Measurements from ENCODE around the gene MRPL12. TPM values are rescaled to one million over a fixed set of nuclear protein-coding genes. Genes with fewer than 3 reads are reported as not detected.

The MRPL12 gene
- total RNA-seq, 1 experiment from 2014 or later, result 94.7 TPM

DNA sequence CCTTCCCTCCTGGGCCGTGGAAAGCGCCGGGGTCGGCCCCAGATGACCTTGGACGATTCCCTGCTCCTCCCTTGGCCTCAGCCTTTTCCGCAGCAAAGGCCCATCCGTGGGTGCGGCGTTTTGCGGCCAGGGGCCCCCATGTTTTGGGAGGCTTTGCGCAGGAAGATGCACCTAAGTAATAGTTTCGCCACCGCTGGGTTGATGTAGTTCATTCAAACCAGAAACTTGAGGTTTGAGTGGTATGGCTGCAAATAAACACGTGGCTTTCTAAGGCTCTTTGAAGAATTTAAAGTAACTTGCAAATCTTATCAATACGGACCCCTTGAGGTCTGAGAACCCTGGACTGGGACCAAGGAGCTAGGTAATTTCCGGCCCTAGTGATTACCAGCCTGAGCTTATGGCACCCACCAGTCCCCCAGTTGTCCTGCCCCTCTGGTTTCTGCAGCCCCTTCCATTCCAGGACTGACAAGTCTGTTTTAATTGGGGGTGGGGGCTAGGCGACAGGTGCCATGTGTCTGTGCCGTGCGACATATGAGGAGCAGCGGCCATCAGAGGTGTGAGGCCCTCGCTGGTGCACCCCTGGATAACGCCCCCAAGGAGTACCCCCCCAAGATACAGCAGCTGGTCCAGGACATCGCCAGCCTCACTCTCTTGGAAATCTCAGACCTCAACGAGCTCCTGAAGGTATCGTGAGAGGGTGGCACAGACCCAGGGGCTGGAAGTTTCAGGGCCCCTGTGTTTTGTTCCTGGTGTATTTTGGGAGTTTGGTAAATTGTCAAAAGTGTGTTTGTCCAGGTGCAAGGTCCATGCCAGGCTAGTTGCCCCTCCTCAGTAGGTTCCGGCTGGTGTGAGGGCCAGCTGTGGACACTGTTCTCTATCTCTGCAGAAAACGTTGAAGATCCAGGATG, 834 bp downstream of the MRPL12 start:
- H3K4me3 Mint-ChIP-seq (ENCODE audit: low read depth, unreplicated experiment), result peak overlapping the region; percentile 98
- peaks cover 22% of the 10 kb centered on the region for H3K4me1 Mint-ChIP-seq (ENCODE audit: low read depth, unreplicated experiment)
- DNase-seq, result no peak
- H3K27me3 Mint-ChIP-seq (ENCODE audit: unreplicated experiment), result no peaks in the 10 kb centered on the region
- no peaks in the 10 kb centered on the region for H3K9me3 Mint-ChIP-seq (ENCODE audit: low read depth, unreplicated experiment)
- TSS peak; percentile 29 for BruUV-seq (replicated peaks)
- H3K36me3 Mint-ChIP-seq (ENCODE audit: insufficient read depth, unreplicated experiment), result peaks cover 84% of the 10 kb centered on the region
- CTCF ChIA-PET, result interaction anchor here (0.6 to 1.7 kb wide), 6 partner anchors 17 to 123 kb away, joined by 3 to 8 read pairs (median 4); partner anchors contain the start of genes ARL16 and HGS
- TF ChIP-seq CTCF (IDR thresholded peaks at IDR 0.05; ENCODE audit: unreplicated experiment), result no peak
- H3K27ac Mint-ChIP-seq (ENCODE audit: unreplicated experiment), result no peak overlapping the region
- intact Hi-C loops (cut with micrococcal nuclease; ENCODE audit: unreplicated experiment), result no loop called here

GRCh38 chr17:81705518-81706231, 2.5 kb downstream of the MRPL12 start:
- intact Hi-C loops (cut with micrococcal nuclease; ENCODE audit: unreplicated experiment), result no loop called here
- BruUV-seq (replicated peaks), result no TSS peak
- DNase-seq, result no peak
- Mint-ChIP-seq H3K4me1 (ENCODE audit: low read depth, unreplicated experiment) (peaks cover 25% of the 10 kb centered on the region), H3K36me3 (ENCODE audit: insufficient read depth, unreplicated experiment) (peaks cover 79% of the 10 kb centered on the region), H3K9me3 (ENCODE audit: low read depth, unreplicated experiment) (no peaks in the 10 kb centered on the region), H3K27me3 (ENCODE audit: unreplicated experiment) (no peaks in the 10 kb centered on the region), H3K4me3 (ENCODE audit: low read depth, unreplicated experiment) (no peak overlapping the region), H3K27ac (ENCODE audit: unreplicated experiment) (no peak overlapping the region)
- CTCF ChIA-PET, result no interaction called here
- no peak for TF ChIP-seq CTCF (IDR thresholded peaks at IDR 0.05; ENCODE audit: unreplicated experiment)

DNA sequence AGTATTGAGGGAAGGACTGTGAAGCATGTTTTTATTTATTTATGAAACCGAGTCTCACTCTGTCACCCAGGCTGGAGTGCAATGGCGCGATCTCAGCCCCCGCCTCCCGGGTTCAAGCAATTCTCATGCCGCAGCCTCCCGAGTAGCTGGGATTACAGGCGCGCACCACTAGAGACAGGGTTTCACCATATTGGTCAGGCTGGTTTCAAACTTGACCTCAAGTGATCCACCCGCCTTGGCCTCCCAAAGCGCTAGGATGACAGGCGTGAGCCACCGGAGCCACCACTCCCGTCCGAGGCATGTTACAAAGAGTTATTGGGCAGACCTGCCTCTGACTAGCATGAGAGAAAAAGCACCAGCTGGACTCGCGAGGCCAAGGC, 3.1 kb downstream of the MRPL12 start:
- Mint-ChIP-seq H3K27me3 (ENCODE audit: unreplicated experiment) (no peaks in the 10 kb centered on the region), H3K27ac (ENCODE audit: unreplicated experiment) (no peak overlapping the region), H3K36me3 (ENCODE audit: insufficient read depth, unreplicated experiment) (peaks cover 79% of the 10 kb centered on the region), H3K4me1 (ENCODE audit: low read depth, unreplicated experiment) (peaks cover 25% of the 10 kb centered on the region), H3K9me3 (ENCODE audit: low read depth, unreplicated experiment) (no peaks in the 10 kb centered on the region), H3K4me3 (ENCODE audit: low read depth, unreplicated experiment) (no peak overlapping the region)
- CTCF ChIA-PET, result no interaction called here
- DNase-seq, result no peak
- no TSS peak for BruUV-seq (replicated peaks)
- no peak for TF ChIP-seq CTCF (IDR thresholded peaks at IDR 0.05; ENCODE audit: unreplicated experiment)
- intact Hi-C loops (cut with micrococcal nuclease; ENCODE audit: unreplicated experiment), result no loop called here

- Mint-ChIP-seq H3K4me3 (ENCODE audit: low read depth, unreplicated experiment) (no peak overlapping the region), H3K9me3 (ENCODE audit: low read depth, unreplicated experiment) (no peaks in the 10 kb centered on the region), H3K27me3 (ENCODE audit: unreplicated experiment) (no peaks in the 10 kb centered on the region), H3K27ac (ENCODE audit: unreplicated experiment) (no peak overlapping the region), H3K4me1 (ENCODE audit: low read depth, unreplicated experiment) (peaks cover 18% of the 10 kb centered on the region), H3K36me3 (ENCODE audit: insufficient read depth, unreplicated experiment) (peaks cover 79% of the 10 kb centered on the region)
- intact Hi-C loops (cut with micrococcal nuclease; ENCODE audit: unreplicated experiment), result no loop called here
- BruUV-seq (replicated peaks), result no TSS peak
- DNase-seq, result no peak
- CTCF ChIA-PET, result no interaction called here
- peak; percentile 36 for TF ChIP-seq CTCF (IDR thresholded peaks at IDR 0.05; ENCODE audit: unreplicated experiment)
Measured at GRCh38 chr17:81706757-81707624, 3.8 kb downstream of the MRPL12 start.

Data from Calu3 (cell line).